GM18511 (cell line): ENCODE data around the gene PRICKLE4.

ENCODE experiments used
- ATAC-seq: cut with Tn5 transposase; IDR thresholded peaks from one replicate; pipeline ENCODE4 v1.9.1; 2021; ENCODE audit warnings: mild to moderate bottlenecking, moderate library complexity; ENCODE audit not compliant: unreplicated experiment

PRICKLE4 gene

GRCh38 chr6:41769376-41769775, 11.2 kb upstream of the PRICKLE4 start:
- ATAC-seq: no peak

- ATAC-seq: no peak
These were observed 10.1 kb upstream of the PRICKLE4 start for GRCh38 chr6:41770381-41771057.

- no peak for ATAC-seq
These were observed 9.3 kb upstream of the PRICKLE4 start for GRCh38 chr6:41771058-41771983.

GRCh38 chr6:41774841-41775240, 5.7 kb upstream of the PRICKLE4 start:
- ATAC-seq: no peak

- no peak for ATAC-seq
These were observed 5.2 kb upstream of the PRICKLE4 start for GRCh38 chr6:41775293-41775882.

GRCh38 chr6:41777551-41778285, 2.9 kb upstream of the PRICKLE4 start:
- ATAC-seq: no peak

- ATAC-seq: no peak
These were observed 1.7 kb upstream of the PRICKLE4 start for GRCh38 chr6:41778895-41779294.

GRCh38 chr6:41779336-41779735, 1.2 kb upstream of the PRICKLE4 start:
- ATAC-seq: peak; percentile 17

GRCh38 chr6:41779788-41780550, 613 bp upstream of the PRICKLE4 start, which contains the start of gene FRS3:
FRS3 (minus strand) TSS chr6:41779900; CDS start chr6:41776987, 2,913 bp downstream.
- ATAC-seq: peak; percentile 97

GRCh38 chr6:41781366-41781730, 766 bp downstream of the PRICKLE4 start:
- ATAC-seq: no peak

- ATAC-seq: no peak
These were observed 2.7 kb downstream of the PRICKLE4 start for GRCh38 chr6:41783106-41783780.

- ATAC-seq: no peak
These were observed 4.1 kb downstream of the PRICKLE4 start for GRCh38 chr6:41784581-41785171.

- no peak for ATAC-seq
These were observed 4.7 kb downstream of the PRICKLE4 start for GRCh38 chr6:41785254-41785653.

GRCh38 chr6:41785689-41786450, 5.3 kb downstream of the PRICKLE4 start:
- ATAC-seq: no peak

- peak; percentile 69 for ATAC-seq
These were observed 6.1 kb downstream of the PRICKLE4 start for GRCh38 chr6:41786451-41787218.

- ATAC-seq: peak; percentile 87
These were observed 6.8 kb downstream of the PRICKLE4 start, which contains the start of gene TOMM6 for GRCh38 chr6:41787219-41787917. TOMM6 (plus strand) TSS chr6:41787694; CDS start chr6:41787698, 4 bp downstream.

- ATAC-seq: no peak
These were observed 8.8 kb downstream of the PRICKLE4 start for GRCh38 chr6:41789390-41789724.
